Fibroblast of skin of abdomen (primary cell): ENCODE measurements around the gene RTBDN. TPM values are rescaled to one million over a fixed set of nuclear protein-coding genes. Genes with fewer than 3 reads are reported as not detected.

Experiments
- DNase-seq: peaks from one replicate; pipeline ENCODE4 v3.0.0-alpha.2; 2013
- polyA plus RNA-seq, 2 experiments: library from polyadenylated mRNA; unstranded; fragments of 120-200 nt; gene quantifications; one replicate each; pipeline ENCODE4 v1.2.1, GENCODE V29; 2013; ENCODE audit not compliant: insufficient read length in 2 of 2

RTBDN gene
- not detected for polyA plus RNA-seq (2013, experiment 1 of 2; ENCODE audit: insufficient read length)
- polyA plus RNA-seq (2013, experiment 2 of 2; ENCODE audit: insufficient read length): not detected

GRCh38 chr19:12834566-12834943 lies at the start of gene RTBDN:
TSS of gene RTBDN (minus strand) at chr19:12834579. CDS start at chr19:12829979, 4,600 bp downstream.
- no peak for DNase-seq

- DNase-seq: no peak
These were observed 48.2 kb upstream of the RTBDN start for GRCh38 chr19:12882589-12882988.

GRCh38 chr19:12881172-12881808 lies 46.9 kb upstream of the RTBDN start, which contains the start of gene DNASE2:
TSS of gene DNASE2 (minus strand) at chr19:12881449. CDS start at chr19:12881375, 74 bp downstream.
- peak; percentile 88 for DNase-seq

GRCh38 chr19:12880551-12881171 lies 46.3 kb upstream of the RTBDN start:
- DNase-seq: no peak

- DNase-seq: no peak
These were observed 40.7 kb upstream of the RTBDN start for GRCh38 chr19:12875086-12875485.

- no peak for DNase-seq
These were observed 39.7 kb upstream of the RTBDN start for GRCh38 chr19:12873891-12874745.

- peak; percentile 36 for DNase-seq
These were observed 38.8 kb upstream of the RTBDN start for GRCh38 chr19:12872941-12873890.

GRCh38 chr19:12872255-12872654 lies 37.9 kb upstream of the RTBDN start:
- DNase-seq: no peak

GRCh38 chr19:12871681-12872080 lies 37.3 kb upstream of the RTBDN start:
- no peak for DNase-seq

GRCh38 chr19:12868540-12869112 lies 34.2 kb upstream of the RTBDN start:
- DNase-seq: no peak

- peak; percentile 60 for DNase-seq
These were observed 33.0 kb upstream of the RTBDN start for GRCh38 chr19:12867120-12868099.

- DNase-seq: no peak
These were observed 32.2 kb upstream of the RTBDN start for GRCh38 chr19:12866416-12867119.

- DNase-seq: no peak
These were observed 31.5 kb upstream of the RTBDN start for GRCh38 chr19:12865746-12866415.

GRCh38 chr19:12864721-12865715 lies 30.6 kb upstream of the RTBDN start:
- DNase-seq: no peak

- DNase-seq: no peak
These were observed 29.8 kb upstream of the RTBDN start for GRCh38 chr19:12864143-12864542.

GRCh38 chr19:12859546-12859945 lies 25.2 kb upstream of the RTBDN start:
- DNase-seq: no peak

GRCh38 chr19:12858041-12858928 lies 23.9 kb upstream of the RTBDN start:
- no peak for DNase-seq
